Lower leg skin (tissue), 4 donors: ENCODE measurements around the gene DUSP2. TPM values are rescaled to one million over a fixed set of nuclear protein-coding genes. Genes with fewer than 3 reads are reported as not detected.

Experiments
- DNase-seq, 2 donors: peaks; one replicate each; pipeline ENCODE4 v3.0.0-alpha.2; 2019; ENCODE audit warnings: low spot score in 2 of 2
- H3K4me3 ChIP-seq: fragments of 200-600 bp; sonication (generic); 2 replicates; pipeline ENCODE4 v1.5.1; 2017; ENCODE audit warnings: mild to moderate bottlenecking, low read depth; ENCODE audit not compliant: poor library complexity, severe bottlenecking
- POLR2A ChIP-seq, 2 donors: fragments of 450-650 bp; IDR thresholded peaks; one replicate each; pipeline ENCODE4 v1.6.1; 2016 to 2017; ENCODE audit warnings: antibody characterized with exemption in 2 of 2, mild to moderate bottlenecking in 1 of 2, moderate library complexity in 1 of 2
- WGBS, 2 donors: methylation state at CpG; one replicate each; pipeline ENCODE4 v1.1.5; 2018; 5-methylcytosine and 5-hydroxymethylcytosine counted together
- intact Hi-C: fragments of 100-400 bp; cut with DNase I; formaldehyde crosslinking; loops from one replicate; pipeline ENCODE4 v1.15.0; 2023; ENCODE audit warnings: low total_unique reads
- total RNA-seq, 4 donors: library from RNA; depleted of rRNA; stranded (reverse); fragments of >200 nt; gene quantifications; one replicate each; pipeline ENCODE4 v1.1.0, GENCODE V29; 2016
- TF ChIP-seq, protein P1 (sequence below), 3 donors: fragments of 450-650 bp; IDR thresholded peaks; one replicate each; pipeline ENCODE4 v1.5.1; 2016; ENCODE audit warnings: antibody characterized with exemption in 3 of 3, mild to moderate bottlenecking in 3 of 3, moderate library complexity in 2 of 3

DUSP2 gene
- total RNA-seq, 4 donors from 2014 or later = 39.3 to 57.0 (median 48.8) TPM

GRCh38 chr2:96124406-96125265, 20.6 kb downstream of the DUSP2 start:
- no peak overlapping the region for H3K4me3 ChIP-seq
- intact Hi-C loops = no loop called here
- DNase-seq = no peak
- TF ChIP-seq, protein P1, sequence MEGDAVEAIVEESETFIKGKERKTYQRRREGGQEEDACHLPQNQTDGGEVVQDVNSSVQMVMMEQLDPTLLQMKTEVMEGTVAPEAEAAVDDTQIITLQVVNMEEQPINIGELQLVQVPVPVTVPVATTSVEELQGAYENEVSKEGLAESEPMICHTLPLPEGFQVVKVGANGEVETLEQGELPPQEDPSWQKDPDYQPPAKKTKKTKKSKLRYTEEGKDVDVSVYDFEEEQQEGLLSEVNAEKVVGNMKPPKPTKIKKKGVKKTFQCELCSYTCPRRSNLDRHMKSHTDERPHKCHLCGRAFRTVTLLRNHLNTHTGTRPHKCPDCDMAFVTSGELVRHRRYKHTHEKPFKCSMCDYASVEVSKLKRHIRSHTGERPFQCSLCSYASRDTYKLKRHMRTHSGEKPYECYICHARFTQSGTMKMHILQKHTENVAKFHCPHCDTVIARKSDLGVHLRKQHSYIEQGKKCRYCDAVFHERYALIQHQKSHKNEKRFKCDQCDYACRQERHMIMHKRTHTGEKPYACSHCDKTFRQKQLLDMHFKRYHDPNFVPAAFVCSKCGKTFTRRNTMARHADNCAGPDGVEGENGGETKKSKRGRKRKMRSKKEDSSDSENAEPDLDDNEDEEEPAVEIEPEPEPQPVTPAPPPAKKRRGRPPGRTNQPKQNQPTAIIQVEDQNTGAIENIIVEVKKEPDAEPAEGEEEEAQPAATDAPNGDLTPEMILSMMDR (IDR thresholded peaks at IDR 0.05) = no peak
- TF ChIP-seq POLR2A (IDR thresholded peaks at IDR 0.05) = no peak
- 92 to 93% methylated on average over 14 of the region's 14 CpGs for WGBS, 2 donors

GRCh38 chr2:96123936-96124335, 21.3 kb downstream of the DUSP2 start:
- intact Hi-C loops = no loop called here
- TF ChIP-seq POLR2A (IDR thresholded peaks at IDR 0.05) = no peak
- TF ChIP-seq, protein P1 (IDR thresholded peaks at IDR 0.05) = no peak
- H3K4me3 ChIP-seq = no peak overlapping the region
- no peak for DNase-seq
- WGBS, 2 donors = 93 to 96% methylated on average over 4 to 11 of the region's 11 CpGs

GRCh38 chr2:96123290-96123689, 21.9 kb downstream of the DUSP2 start:
- TF ChIP-seq POLR2A (IDR thresholded peaks at IDR 0.05) = no peak
- TF ChIP-seq, protein P1 (IDR thresholded peaks at IDR 0.05) = no peak
- intact Hi-C loops = no loop called here
- WGBS, 2 donors = 56 to 69% methylated on average over 1 of the region's 1 CpG
- H3K4me3 ChIP-seq = no peak overlapping the region
- no peak for DNase-seq

DNA sequence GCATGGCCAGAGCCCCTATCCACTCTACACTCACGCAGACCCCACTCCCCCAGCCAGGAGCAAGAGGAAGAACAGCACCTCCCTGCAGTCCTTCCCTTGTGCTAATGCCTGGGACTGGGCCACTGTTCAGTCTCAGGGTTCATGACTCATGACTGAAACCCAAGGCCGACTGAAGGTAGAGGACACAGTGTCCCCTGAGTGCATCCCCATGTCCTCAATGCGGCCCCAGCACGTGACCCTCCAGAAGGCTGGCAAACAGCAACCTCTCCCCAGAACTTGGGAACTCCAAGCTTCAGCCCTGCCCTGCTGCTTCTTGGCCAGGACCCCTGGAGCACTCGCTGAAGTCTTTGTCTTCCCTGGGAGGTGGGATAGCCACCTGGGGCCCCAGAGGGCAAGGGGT, 22.8 kb downstream of the DUSP2 start:
- no peak for TF ChIP-seq POLR2A (IDR thresholded peaks at IDR 0.05)
- TF ChIP-seq, protein P1 (IDR thresholded peaks at IDR 0.05) = no peak
- H3K4me3 ChIP-seq = no peak overlapping the region
- intact Hi-C loops = no loop called here
- DNase-seq = no peak
- 73 to 87% methylated on average over 3 to 5 of the region's 5 CpGs for WGBS, 2 donors

- intact Hi-C loops = no loop called here
- H3K4me3 ChIP-seq = no peak overlapping the region
- TF ChIP-seq, protein P1 (IDR thresholded peaks at IDR 0.05) = no peak
- no peak for TF ChIP-seq POLR2A (IDR thresholded peaks at IDR 0.05)
- WGBS, 2 donors = 85 to 92% methylated on average over 4 of the region's 4 CpGs
- DNase-seq = no peak
These were observed 23.8 kb downstream of the DUSP2 start for GRCh38 chr2:96121414-96121813.
